ENCODE data around the gene ARRB1. TPM values are rescaled to one million over a fixed set of nuclear protein-coding genes. Genes with fewer than 3 reads are reported as not detected.

ARRB1 gene
- total and polyA plus RNA-seq, 2 of the 13 experiments (the other 11 are each of a cell fraction or from before 2014, with no cell fraction given) = 22.5 to 35.7 TPM

DNA sequence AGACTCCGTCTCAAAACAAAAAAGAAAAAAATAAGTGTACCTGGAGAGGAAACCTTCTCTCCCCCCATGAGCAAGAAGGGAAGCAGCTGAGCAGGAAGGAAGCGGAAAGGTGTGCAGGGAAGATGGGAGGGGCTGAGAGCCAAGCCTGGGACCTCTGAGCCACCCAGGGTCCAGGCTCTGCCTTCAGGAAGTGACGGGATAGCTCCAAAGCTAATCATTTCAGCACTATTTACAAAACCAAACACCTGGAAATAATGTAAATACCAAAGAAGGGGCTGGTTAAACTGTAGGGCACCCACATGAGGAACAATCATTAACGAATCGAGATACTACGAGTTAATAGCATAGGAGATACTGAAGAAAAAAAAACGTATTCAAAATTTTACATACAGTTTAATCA lies 27.9 kb downstream of the ARRB1 start:
- peak overlapping the region; percentile 55 for H3K4me2 ChIP-seq (ENCODE audit: low read depth, low read length)
- BruUV-seq (replicated peaks) = no TSS peak
- H3K9me3 ChIP-seq (ENCODE audit: low read length) = no peaks in the 10 kb centered on the region
- peaks cover 23% of the 10 kb centered on the region; the same call in 1 of the 2 replicates for H4K20me1 ChIP-seq (ENCODE audit: insufficient read depth, low read length)
- CTCF ChIA-PET (ENCODE audit: low intra/inter-chr PET ratio, low total read pairs) = no interaction called here
- in situ Hi-C loops (cut with HindIII; ENCODE audit: extremely low pct_ligation_motif_present, low pct_unique_long_range_greater_than_20kb) (no loop called here), intact Hi-C loops (cut with micrococcal nuclease; ENCODE audit: unreplicated experiment) (no loop called here)
- POLR2A ChIA-PET = interaction anchor here (0.9 to 1.0 kb wide), 3 partner anchors 11 to 29 kb away, joined by 3 read pairs; no protein-coding TSS in a partner anchor
- no peak overlapping the region for H2AFZ ChIP-seq (ENCODE audit: low read length)
- ATAC-seq (peak; percentile 92), DNase-seq (ENCODE audit: low spot score) (peak; percentile 72), FAIRE-seq (peak; percentile 69)
- H3K4me3 ChIP-seq (replicated peaks in 1 of 3; ENCODE audit: insufficient read depth in 1 of 3, low read depth in 2 of 3, low read length in 3 of 3) = peak overlapping the region in 1 of 3 experiments; percentile 32; a peak in 1 of 6 replicates
- peaks cover 2 to 5% of the 10 kb centered on the region in 2 experiments; a peak in 3 of 5 replicates for H3K36me3 ChIP-seq (replicated peaks in 1 of 2; ENCODE audit: control insufficient read depth in 1 of 2, insufficient read depth in 2 of 2, low read length in 2 of 2)
- no peaks in the 10 kb centered on the region for H3K27me3 ChIP-seq (ENCODE audit: control insufficient read depth in 1 of 2, insufficient read depth in 2 of 2, low read length in 2 of 2)
- H3K27ac ChIP-seq (ENCODE audit: extremely low read length, insufficient read depth, low read length) = peak overlapping the region; percentile 53
- H3K4me1 ChIP-seq (ENCODE audit: insufficient read depth, low read length) = peaks cover 61% of the 10 kb centered on the region
- H3K79me2 ChIP-seq (ENCODE audit: insufficient read depth, low read length) = peaks cover 23% of the 10 kb centered on the region
- 18% methylated on average over 7 of the region's 7 CpGs for WGBS (ENCODE audit: low lambda C conversion rate)
- 0 out of 2 replicates have a peak overlapping the region, but pooled peaks have one; percentile 1 for H3K9ac ChIP-seq (ENCODE audit: insufficient read depth, low read depth, low read length)
- TF ChIP-seq MAFG (CRISPR knock-in tag; IDR thresholded peaks at IDR 0.05) (no peak), ELF3 (CRISPR knock-in tag; IDR thresholded peaks at IDR 0.05) (peak; percentile 90), ZNF224 (CRISPR knock-in tag; IDR thresholded peaks at IDR 0.05) (no peak), TBX2 (CRISPR knock-in tag; IDR thresholded peaks at IDR 0.05; ENCODE audit: borderline replicate concordance) (peak; percentile 47; the same call in 1 of the 2 replicates), RELA (CRISPR knock-in tag; IDR thresholded peaks at IDR 0.05) (no peak), ZNF652 (CRISPR knock-in tag; IDR thresholded peaks at IDR 0.05; ENCODE audit: borderline replicate concordance, low read depth) (peak; percentile 59; the same call in 1 of the 2 replicates), ZNF678 (CRISPR knock-in tag; IDR thresholded peaks at IDR 0.05) (no peak), EZH2 (conservative IDR thresholded peaks at IDR 0.05; ENCODE audit: low read depth, low read length) (no peak), FOXM1 (CRISPR knock-in tag; IDR thresholded peaks at IDR 0.05) (no peak), YEATS2 (CRISPR knock-in tag; IDR thresholded peaks at IDR 0.05; ENCODE audit: borderline replicate concordance) (no peak), TBX3 (IDR thresholded peaks at IDR 0.05; ENCODE audit: borderline replicate concordance) (peak; percentile 34; the same call in 1 of the 2 replicates), ZNF776 (CRISPR knock-in tag; IDR thresholded peaks at IDR 0.05) (no peak), HNRNPH1 (optimal IDR thresholded peaks at IDR 0.05; ENCODE audit: low read depth, low read length) (no peak), THAP11 (CRISPR knock-in tag; IDR thresholded peaks at IDR 0.05) (peak; percentile 19; the same call in 1 of the 2 replicates), SRY (CRISPR knock-in tag; IDR thresholded peaks at IDR 0.05) (no peak)
- TF ChIP-seq, protein P1, sequence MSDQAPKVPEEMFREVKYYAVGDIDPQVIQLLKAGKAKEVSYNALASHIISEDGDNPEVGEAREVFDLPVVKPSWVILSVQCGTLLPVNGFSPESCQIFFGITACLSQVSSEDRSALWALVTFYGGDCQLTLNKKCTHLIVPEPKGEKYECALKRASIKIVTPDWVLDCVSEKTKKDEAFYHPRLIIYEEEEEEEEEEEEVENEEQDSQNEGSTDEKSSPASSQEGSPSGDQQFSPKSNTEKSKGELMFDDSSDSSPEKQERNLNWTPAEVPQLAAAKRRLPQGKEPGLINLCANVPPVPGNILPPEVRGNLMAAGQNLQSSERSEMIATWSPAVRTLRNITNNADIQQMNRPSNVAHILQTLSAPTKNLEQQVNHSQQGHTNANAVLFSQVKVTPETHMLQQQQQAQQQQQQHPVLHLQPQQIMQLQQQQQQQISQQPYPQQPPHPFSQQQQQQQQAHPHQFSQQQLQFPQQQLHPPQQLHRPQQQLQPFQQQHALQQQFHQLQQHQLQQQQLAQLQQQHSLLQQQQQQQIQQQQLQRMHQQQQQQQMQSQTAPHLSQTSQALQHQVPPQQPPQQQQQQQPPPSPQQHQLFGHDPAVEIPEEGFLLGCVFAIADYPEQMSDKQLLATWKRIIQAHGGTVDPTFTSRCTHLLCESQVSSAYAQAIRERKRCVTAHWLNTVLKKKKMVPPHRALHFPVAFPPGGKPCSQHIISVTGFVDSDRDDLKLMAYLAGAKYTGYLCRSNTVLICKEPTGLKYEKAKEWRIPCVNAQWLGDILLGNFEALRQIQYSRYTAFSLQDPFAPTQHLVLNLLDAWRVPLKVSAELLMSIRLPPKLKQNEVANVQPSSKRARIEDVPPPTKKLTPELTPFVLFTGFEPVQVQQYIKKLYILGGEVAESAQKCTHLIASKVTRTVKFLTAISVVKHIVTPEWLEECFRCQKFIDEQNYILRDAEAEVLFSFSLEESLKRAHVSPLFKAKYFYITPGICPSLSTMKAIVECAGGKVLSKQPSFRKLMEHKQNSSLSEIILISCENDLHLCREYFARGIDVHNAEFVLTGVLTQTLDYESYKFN (CRISPR knock-in tag; conservative IDR thresholded peaks at IDR 0.05) = peak; percentile 85
- TF ChIP-seq, protein P2, sequence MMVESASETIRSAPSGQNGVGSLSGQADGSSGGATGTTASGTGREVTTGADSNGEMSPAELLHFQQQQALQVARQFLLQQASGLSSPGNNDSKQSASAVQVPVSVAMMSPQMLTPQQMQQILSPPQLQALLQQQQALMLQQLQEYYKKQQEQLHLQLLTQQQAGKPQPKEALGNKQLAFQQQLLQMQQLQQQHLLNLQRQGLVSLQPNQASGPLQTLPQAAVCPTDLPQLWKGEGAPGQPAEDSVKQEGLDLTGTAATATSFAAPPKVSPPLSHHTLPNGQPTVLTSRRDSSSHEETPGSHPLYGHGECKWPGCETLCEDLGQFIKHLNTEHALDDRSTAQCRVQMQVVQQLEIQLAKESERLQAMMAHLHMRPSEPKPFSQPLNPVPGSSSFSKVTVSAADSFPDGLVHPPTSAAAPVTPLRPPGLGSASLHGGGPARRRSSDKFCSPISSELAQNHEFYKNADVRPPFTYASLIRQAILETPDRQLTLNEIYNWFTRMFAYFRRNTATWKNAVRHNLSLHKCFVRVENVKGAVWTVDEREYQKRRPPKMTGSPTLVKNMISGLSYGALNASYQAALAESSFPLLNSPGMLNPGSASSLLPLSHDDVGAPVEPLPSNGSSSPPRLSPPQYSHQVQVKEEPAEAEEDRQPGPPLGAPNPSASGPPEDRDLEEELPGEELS (CRISPR knock-in tag; IDR thresholded peaks at IDR 0.05) = peak; percentile 74; the same call in 1 of the 2 replicates
